Activated CD8-positive, alpha-beta memory T cell treated with anti-CD3 and anti-CD28 coated beads for 36 hours (primary cell): ENCODE measurements around the gene FNDC10. TPM values are rescaled to one million over a fixed set of nuclear protein-coding genes. Genes with fewer than 3 reads are reported as not detected.
"Not testable (repeated sequence)": the region's sequence is repeated elsewhere in the genome, so short reads cannot be mapped to it uniquely, and the experiment has no call there.

ENCODE experiments used
- CTCF ChIA-PET: fragments of 350-600 bp; sonication (Branson Sonifier 250); formaldehyde crosslinking; loops from one replicate; lab custom pipeline; 2021; ENCODE audit warnings: antibody characterized with exemption; lab: Charles Lee
- POLR2A ChIA-PET: fragments of 350-600 bp; sonication (Branson Sonifier 250); formaldehyde crosslinking; loops from one replicate; lab custom pipeline; 2021; ENCODE audit warnings: antibody characterized with exemption; lab: Charles Lee
- total RNA-seq, 2 experiments: library from RNA; stranded (reverse); gene quantifications; one replicate each; pipeline ENCODE4 v1.2.3, GENCODE V29; 2021

Gene FNDC10
- total RNA-seq, 2 experiments from 2014 or later: 3.0 to 3.2 TPM

GRCh38 chr1:1603671-1604373, 3.9 kb upstream of the FNDC10 start:
- ChIA-PET CTCF (no interaction called here), POLR2A (interaction anchor here (1.4 kb wide), 1 partner anchor 10 kb away, joined by 4 read pairs; no protein-coding TSS in a partner anchor)

- POLR2A ChIA-PET: no interaction called here
- CTCF ChIA-PET: no interaction called here
Measured at GRCh38 chr1:1602968-1603506, 3.1 kb upstream of the FNDC10 start.

- CTCF ChIA-PET: interaction anchor here (0.8 kb wide), 1 partner anchor 8 kb away, joined by 3 read pairs; no protein-coding TSS in a partner anchor
- POLR2A ChIA-PET: interaction anchor here (0.9 kb wide), 1 partner anchor 26 kb away, joined by 3 read pairs; no protein-coding TSS in a partner anchor
Measured at GRCh38 chr1:1602304-1602967, 2.5 kb upstream of the FNDC10 start.

- CTCF ChIA-PET: interaction anchor here (0.8 kb wide), 1 partner anchor 8 kb away, joined by 3 read pairs; no protein-coding TSS in a partner anchor
- POLR2A ChIA-PET: interaction anchor here (0.9 kb wide), 1 partner anchor 27 kb away, joined by 3 read pairs; no protein-coding TSS in a partner anchor
Measured at GRCh38 chr1:1601564-1602303, 1.8 kb upstream of the FNDC10 start.

GRCh38 chr1:1600861-1601563, 1.1 kb upstream of the FNDC10 start:
- ChIA-PET POLR2A (no interaction called here), CTCF (no interaction called here)

- POLR2A ChIA-PET: interaction anchor here (0.9 to 1.1 kb wide), 2 partner anchors 200 to 541 kb away, joined by 3 read pairs; partner anchors contain the start of gene CCNL2
Measured at GRCh38 chr1:1599030-1599934, 653 bp downstream of the FNDC10 start.

GRCh38 chr1:1598720-1599029, 1.3 kb downstream of the FNDC10 start:
- ChIA-PET POLR2A (interaction anchor here (0.9 to 1.1 kb wide), 2 partner anchors 199 to 540 kb away, joined by 3 read pairs; partner anchors contain the start of gene CCNL2), CTCF (interaction anchor here (0.6 kb wide), 1 partner anchor 15 kb away, joined by 3 read pairs; no protein-coding TSS in a partner anchor)

More at GRCh38 chr1:1599030-1599934, 653 bp downstream of the FNDC10 start:
- CTCF ChIA-PET: interaction anchor here (0.6 kb wide), 1 partner anchor 15 kb away, joined by 3 read pairs; no protein-coding TSS in a partner anchor

GRCh38 chr1:1598051-1598719, 1.8 kb downstream of the FNDC10 start:
- ChIA-PET POLR2A (interaction anchor here (0.9 to 1.1 kb wide), 2 partner anchors 199 to 540 kb away, joined by 3 read pairs; partner anchors contain the start of gene CCNL2), CTCF (no interaction called here)

- CTCF ChIA-PET: no interaction called here
- POLR2A ChIA-PET: interaction anchor here (0.5 kb wide), 1 partner anchor 17 kb away, joined by 6 read pairs; no protein-coding TSS in a partner anchor
Measured at GRCh38 chr1:1597275-1597930, 2.5 kb downstream of the FNDC10 start.

GRCh38 chr1:1596493-1597274, 3.3 kb downstream of the FNDC10 start:
- POLR2A ChIA-PET: interaction anchor here (0.5 kb wide), 1 partner anchor 17 kb away, joined by 6 read pairs; no protein-coding TSS in a partner anchor
- CTCF ChIA-PET: no interaction called here

GRCh38 chr1:1595341-1595740, 4.6 kb downstream of the FNDC10 start:
- CTCF ChIA-PET, POLR2A ChIA-PET: not testable (repeated sequence)

GRCh38 chr1:1594602-1595260, 5.2 kb downstream of the FNDC10 start:
- CTCF ChIA-PET: interaction anchor here (1.0 kb wide), 1 partner anchor 7 kb away, joined by 3 read pairs; no protein-coding TSS in a partner anchor
- POLR2A ChIA-PET: no interaction called here

GRCh38 chr1:1593834-1594601, 5.9 kb downstream of the FNDC10 start:
- CTCF ChIA-PET: interaction anchor here (1.0 kb wide), 1 partner anchor 8 kb away, joined by 3 read pairs; no protein-coding TSS in a partner anchor
- POLR2A ChIA-PET: no interaction called here

- ChIA-PET POLR2A (no interaction called here), CTCF (no interaction called here)
Measured at GRCh38 chr1:1591452-1591851, 8.5 kb downstream of the FNDC10 start.
